GM18505 (cell line): Measurements from ENCODE around the gene CLEC16A.

Experiments used
- ATAC-seq: cut with Tn5 transposase; IDR thresholded peaks from one replicate; pipeline ENCODE4 v1.9.1; 2021; ENCODE audit not compliant: unreplicated experiment
- POLR2A ChIP-seq: IDR thresholded peaks from 4 replicates; pipeline ENCODE4 v1.6.1; 2011; ENCODE audit warnings: borderline replicate concordance; ENCODE audit not compliant: insufficient read depth, insufficient read length; ENCODE audit errors: extremely low read depth

The CLEC16A gene

DNA sequence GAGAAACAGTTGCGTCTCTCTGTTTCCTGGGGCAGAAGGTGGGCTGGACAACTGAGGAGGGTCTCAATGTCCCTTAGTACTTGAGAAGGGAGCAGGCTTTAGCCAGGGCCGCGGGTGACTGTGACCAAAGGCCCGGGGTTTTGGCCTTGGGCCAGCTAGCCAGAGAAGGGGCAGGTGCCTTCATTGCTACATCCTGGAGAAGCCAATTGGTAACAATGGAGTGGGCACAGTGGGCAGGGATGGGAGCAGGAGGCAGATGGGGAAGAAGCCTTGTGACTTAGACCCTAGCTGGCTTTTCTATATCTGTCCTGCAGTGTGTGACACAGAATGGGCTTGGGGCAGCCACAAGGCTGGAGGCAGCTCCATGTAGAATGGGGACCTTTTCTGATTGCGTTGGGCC is 46.0 kb downstream of the CLEC16A start:
- no peak for TF ChIP-seq POLR2A
- no peak for ATAC-seq

DNA sequence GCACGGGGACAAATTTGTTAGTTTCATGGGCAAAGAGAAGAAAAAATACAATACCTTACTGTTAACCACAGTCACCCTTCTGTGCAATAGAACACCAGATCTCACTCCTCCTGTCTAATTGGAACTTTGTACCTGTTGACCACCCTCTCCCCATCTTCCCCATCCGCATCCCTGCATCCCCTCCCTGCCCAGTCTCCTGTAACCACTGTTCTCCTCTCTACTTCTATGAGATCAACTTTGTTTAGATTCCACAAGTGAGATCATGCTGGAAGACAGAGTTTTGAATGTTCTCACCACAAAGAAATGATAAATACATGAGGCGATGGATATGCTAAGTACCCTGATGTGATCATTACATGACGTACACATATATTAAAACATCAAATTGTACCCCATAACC is 47.7 kb downstream of the CLEC16A start:
- ATAC-seq, result no peak
- TF ChIP-seq POLR2A, result no peak

- no peak for ATAC-seq
- TF ChIP-seq POLR2A, result no peak
Observed at GRCh38 chr16:10992797-10993196, 48.4 kb downstream of the CLEC16A start.

DNA sequence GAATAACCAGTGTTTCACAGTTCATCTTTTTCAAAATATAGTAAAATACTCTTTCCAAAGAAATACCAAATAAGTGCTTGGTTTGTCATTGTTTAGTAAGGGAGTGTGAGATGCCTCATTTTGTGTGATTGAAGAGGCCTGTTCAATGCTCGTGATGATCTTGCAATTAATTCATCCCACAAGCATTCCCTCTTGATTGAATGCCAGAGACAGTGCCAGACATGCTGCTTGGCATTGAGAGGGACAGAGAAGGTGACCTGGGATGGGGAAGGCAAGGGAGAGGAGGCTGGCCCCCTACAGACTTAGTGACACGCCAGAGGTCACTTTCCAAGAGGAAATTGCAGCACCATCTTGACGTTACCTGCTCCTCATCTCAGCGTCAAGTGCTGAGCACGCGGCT is 49.3 kb downstream of the CLEC16A start:
- ATAC-seq, result no peak
- TF ChIP-seq POLR2A, result no peak

- ATAC-seq, result no peak
- TF ChIP-seq POLR2A, result no peak
Observed at GRCh38 chr16:10994571-10994970, 50.2 kb downstream of the CLEC16A start.

DNA sequence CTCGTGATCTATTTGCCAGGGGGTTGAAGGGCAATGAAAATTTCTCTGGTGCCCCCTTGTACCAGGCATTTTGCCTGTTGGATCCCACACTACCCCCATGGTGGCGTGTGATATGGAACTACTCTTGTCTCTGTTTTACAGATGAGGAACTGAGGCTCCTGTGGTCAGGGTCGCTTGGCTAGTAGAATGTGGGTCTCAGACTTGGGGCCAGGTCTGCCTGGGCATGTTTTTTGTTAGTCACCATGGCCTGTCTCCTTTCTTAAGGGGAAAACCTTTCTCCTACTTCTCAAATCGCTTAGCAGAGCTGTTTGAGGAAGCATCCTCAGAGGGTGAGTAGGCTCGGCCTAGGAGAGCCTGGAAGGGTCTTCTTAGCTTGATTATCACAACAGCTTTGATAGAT is 51.2 kb downstream of the CLEC16A start:
- no peak for TF ChIP-seq POLR2A
- no peak for ATAC-seq

DNA sequence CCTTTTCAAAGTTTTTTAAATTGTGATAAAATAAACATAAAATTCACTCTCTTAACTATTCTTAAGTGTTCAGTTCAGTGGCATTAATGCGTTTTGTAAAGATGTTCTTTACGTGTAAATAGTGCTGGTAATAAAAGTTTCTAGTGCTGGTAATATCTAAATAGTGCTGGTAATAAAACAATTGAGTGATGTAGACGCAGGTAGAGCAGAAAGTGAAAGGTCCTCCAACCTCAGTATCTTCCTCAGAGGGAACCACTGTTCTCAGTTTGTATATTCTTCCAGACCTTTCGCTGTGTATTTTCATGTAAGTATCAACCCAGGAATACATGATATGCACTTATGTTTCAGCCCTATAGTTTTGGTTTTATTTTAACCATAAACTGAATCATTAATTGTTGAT is 53.1 kb downstream of the CLEC16A start:
- no peak for ATAC-seq
- no peak for TF ChIP-seq POLR2A

GRCh38 chr16:10999300-10999699 is 54.9 kb downstream of the CLEC16A start:
- no peak for TF ChIP-seq POLR2A
- ATAC-seq, result no peak

DNA sequence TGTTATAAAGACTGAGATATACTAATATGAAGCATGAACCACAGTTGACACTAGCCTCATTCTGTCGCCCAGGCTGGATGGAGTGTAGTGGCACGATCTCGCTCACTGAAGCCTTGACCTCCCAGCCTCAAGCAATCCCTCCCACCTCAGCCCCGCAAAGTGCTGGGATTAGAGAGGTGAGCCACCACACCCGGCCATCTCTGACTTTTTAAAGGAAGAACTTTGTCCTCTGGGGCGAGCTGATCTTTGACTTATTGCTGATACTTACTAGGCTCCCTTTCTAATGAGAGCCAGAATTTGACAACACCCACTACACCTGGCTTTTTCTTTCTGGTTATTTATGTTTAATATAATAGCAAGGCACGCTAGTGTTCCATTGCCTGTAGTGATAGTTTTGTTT is 57.2 kb downstream of the CLEC16A start:
- no peak for TF ChIP-seq POLR2A

DNA sequence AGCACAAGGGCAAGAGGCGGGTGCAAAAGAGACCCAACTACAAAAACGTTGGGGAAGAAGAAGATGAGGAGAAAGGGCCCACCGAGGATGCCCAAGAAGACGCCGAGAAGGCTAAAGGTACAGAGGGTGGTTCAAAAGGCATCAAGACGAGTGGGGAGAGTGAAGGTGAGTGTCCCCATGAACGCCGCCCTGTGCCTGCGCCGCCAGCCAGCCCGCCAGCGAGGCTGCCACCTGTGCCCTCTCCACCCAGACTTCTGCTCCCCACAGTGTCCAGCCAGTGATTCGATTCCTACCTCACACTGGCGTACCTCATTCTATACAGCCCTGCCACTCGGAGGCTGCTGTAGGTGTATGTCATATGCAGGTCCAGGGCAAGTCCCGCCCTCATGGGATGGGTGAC is 58.8 kb downstream of the CLEC16A start:
- no peak for ATAC-seq

More for the DNA sequence above, 57.2 kb downstream of the CLEC16A start:
- no peak for ATAC-seq

GRCh38 chr16:11004351-11004750 is 60.0 kb downstream of the CLEC16A start:
- no peak for TF ChIP-seq POLR2A
- no peak for ATAC-seq

More for the DNA sequence above, 58.8 kb downstream of the CLEC16A start:
- TF ChIP-seq POLR2A, result no peak

GRCh38 chr16:11004973-11005610 is 60.7 kb downstream of the CLEC16A start:
- ATAC-seq, result no peak
- TF ChIP-seq POLR2A, result no peak

GRCh38 chr16:11005611-11005975 is 61.2 kb downstream of the CLEC16A start:
- no peak for ATAC-seq

DNA sequence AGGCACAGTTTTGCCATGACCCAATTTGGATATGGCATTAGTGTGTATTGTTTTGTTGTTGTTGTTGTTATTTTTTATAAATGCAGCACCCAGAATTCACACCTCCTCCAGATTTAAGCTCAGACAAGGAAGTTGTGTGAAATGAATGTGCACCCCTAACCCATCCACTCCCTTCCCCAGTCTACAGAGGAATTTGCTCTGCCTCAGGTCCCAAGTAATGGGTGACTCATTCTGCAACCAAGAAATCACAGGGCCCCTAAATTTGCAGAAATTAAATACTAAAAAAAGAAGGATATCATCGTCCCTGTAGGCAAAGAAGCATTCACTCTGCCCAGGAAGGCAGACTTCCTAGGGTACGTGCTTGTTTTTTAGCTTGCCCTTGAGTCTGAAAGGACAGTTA is 62.3 kb downstream of the CLEC16A start:
- ATAC-seq, result no peak
- no peak for TF ChIP-seq POLR2A

More at GRCh38 chr16:11005611-11005975, 61.2 kb downstream of the CLEC16A start:
- no peak for TF ChIP-seq POLR2A
